Measurements from ENCODE around the gene EFHD2.

Gene EFHD2

DNA sequence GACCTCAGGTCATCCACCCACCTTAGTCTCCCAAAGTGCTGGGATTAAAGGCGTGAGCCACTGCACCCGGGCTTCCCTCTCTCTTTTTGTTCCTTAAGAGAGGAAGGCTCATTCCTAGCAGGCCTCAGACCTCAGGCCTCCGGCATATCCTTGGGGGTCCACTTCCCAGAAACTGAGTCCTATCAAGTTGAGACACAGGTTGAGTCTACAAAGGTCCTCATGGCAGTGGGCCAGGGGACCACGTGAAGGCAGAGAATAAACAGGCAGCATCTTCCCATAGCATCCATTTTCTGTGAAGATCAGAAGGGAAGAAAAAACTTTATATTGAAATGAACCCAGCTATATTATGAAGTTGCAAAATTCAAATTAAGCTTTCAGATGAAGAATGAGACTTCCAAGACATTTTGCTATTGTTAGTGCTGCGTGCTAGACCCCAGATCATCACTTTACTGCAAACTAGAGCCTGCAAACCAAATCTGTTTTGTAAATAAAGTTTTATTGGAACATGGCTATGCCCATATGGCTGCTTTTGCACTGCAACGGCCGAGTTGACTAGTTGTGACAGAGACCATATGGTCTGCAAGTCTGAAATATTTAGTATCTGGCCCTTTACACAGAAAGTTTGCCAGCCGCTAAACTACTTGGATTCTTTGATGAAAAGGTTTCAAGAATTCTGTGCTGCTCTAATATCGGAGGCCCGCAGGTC is 43.3 kb downstream of the EFHD2 start:
- Histone ChIP-seq H3K4me2 (ENCODE audit: low read depth, low read length, poor library complexity, severe bottlenecking) (no peak overlapping the region), H4K20me1 (ENCODE audit: low read depth, low read length) (no peaks in the 10 kb centered on the region), H3K27ac (ENCODE audit: low read depth, low read length) (no peak overlapping the region), H3K36me3 (ENCODE audit: low read length) (no peaks in the 10 kb centered on the region), H3K9me3 (ENCODE audit: insufficient read depth, low read length) (no peaks in the 10 kb centered on the region), H2AFZ (ENCODE audit: low read depth, low read length, severe bottlenecking) (no peak overlapping the region), H3K9me2 (replicated peaks; ENCODE audit: insufficient read depth, low read length) (no peaks in the 10 kb centered on the region), H3K9ac (ENCODE audit: low read length) (no peak overlapping the region), H3K4me3 (ENCODE audit: insufficient read depth, low read length, poor library complexity, severe bottlenecking) (no peak overlapping the region), H3F3A (ENCODE audit: insufficient read depth) (no peaks in the 10 kb centered on the region), H3K27me3 (ENCODE audit: low read length) (no peaks in the 10 kb centered on the region), H3K79me2 (ENCODE audit: insufficient read depth, low read length) (no peaks in the 10 kb centered on the region)
- no peak for TF ChIP-seq EZH2phosphoT487 (conservative IDR thresholded peaks at IDR 0.05; ENCODE audit: low read length)
- TF ChIP-seq, protein P1, sequence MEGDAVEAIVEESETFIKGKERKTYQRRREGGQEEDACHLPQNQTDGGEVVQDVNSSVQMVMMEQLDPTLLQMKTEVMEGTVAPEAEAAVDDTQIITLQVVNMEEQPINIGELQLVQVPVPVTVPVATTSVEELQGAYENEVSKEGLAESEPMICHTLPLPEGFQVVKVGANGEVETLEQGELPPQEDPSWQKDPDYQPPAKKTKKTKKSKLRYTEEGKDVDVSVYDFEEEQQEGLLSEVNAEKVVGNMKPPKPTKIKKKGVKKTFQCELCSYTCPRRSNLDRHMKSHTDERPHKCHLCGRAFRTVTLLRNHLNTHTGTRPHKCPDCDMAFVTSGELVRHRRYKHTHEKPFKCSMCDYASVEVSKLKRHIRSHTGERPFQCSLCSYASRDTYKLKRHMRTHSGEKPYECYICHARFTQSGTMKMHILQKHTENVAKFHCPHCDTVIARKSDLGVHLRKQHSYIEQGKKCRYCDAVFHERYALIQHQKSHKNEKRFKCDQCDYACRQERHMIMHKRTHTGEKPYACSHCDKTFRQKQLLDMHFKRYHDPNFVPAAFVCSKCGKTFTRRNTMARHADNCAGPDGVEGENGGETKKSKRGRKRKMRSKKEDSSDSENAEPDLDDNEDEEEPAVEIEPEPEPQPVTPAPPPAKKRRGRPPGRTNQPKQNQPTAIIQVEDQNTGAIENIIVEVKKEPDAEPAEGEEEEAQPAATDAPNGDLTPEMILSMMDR (IDR thresholded peaks at IDR 0.05; ENCODE audit: insufficient read depth, low read length, poor library complexity, severe bottlenecking): no peak

DNA sequence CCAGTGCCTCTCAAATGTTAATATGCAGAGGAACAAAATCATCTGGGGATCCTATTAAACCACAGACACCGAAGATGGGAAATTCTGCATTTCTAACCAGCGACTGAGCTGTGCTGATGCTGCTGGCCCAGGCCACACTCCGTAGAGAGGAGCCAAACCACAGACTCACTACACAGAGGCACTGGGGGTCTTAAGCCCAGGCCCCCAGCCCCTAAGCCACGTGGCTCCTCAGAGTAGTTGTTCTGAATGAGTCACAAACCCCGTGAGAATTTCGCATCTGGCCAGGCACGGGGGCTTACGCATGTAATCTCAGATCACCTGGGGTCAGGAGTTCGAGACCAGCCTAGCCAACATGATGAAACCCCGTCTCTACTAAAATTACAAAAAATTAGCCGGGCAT is 44.0 kb downstream of the EFHD2 start:
- Histone ChIP-seq H3F3A (ENCODE audit: insufficient read depth) (no peaks in the 10 kb centered on the region), H3K9ac (ENCODE audit: low read length) (no peak overlapping the region), H3K79me2 (ENCODE audit: insufficient read depth, low read length) (no peaks in the 10 kb centered on the region), H3K4me3 (ENCODE audit: insufficient read depth, low read length, poor library complexity, severe bottlenecking) (no peak overlapping the region), H3K9me3 (ENCODE audit: insufficient read depth, low read length) (no peaks in the 10 kb centered on the region), H3K4me2 (ENCODE audit: low read depth, low read length, poor library complexity, severe bottlenecking) (no peak overlapping the region), H2AFZ (ENCODE audit: low read depth, low read length, severe bottlenecking) (no peak overlapping the region), H3K36me3 (ENCODE audit: low read length) (no peaks in the 10 kb centered on the region), H4K20me1 (ENCODE audit: low read depth, low read length) (no peaks in the 10 kb centered on the region), H3K9me2 (replicated peaks; ENCODE audit: insufficient read depth, low read length) (no peaks in the 10 kb centered on the region), H3K27me3 (ENCODE audit: low read length) (no peaks in the 10 kb centered on the region), H3K27ac (ENCODE audit: low read depth, low read length) (no peak overlapping the region)
- no peak for TF ChIP-seq EZH2phosphoT487 (conservative IDR thresholded peaks at IDR 0.05; ENCODE audit: low read length)
- TF ChIP-seq, protein P1 (IDR thresholded peaks at IDR 0.05; ENCODE audit: insufficient read depth, low read length, poor library complexity, severe bottlenecking): no peak

DNA sequence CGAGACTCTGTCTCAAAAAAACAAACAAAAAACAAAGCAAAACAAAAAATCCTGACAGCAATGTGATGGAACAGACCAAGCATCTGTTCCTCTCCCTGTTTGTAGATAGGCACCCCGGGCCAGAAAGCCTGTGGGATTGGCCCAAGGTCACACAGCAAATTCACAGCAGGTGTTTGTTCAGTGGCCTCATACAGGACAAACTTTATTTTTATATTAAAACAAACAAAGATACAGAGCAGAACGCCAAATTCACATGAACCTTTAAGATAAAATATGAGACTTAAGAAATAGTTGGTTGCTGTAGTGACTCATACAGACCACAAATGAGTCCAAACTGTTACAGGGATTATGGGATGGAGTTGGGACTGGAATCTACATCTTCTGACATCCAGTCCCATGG is 44.6 kb downstream of the EFHD2 start:
- Histone ChIP-seq H3K27ac (ENCODE audit: low read depth, low read length) (no peak overlapping the region), H2AFZ (ENCODE audit: low read depth, low read length, severe bottlenecking) (no peak overlapping the region), H3F3A (ENCODE audit: insufficient read depth) (no peaks in the 10 kb centered on the region), H3K9me2 (replicated peaks; ENCODE audit: insufficient read depth, low read length) (no peaks in the 10 kb centered on the region), H3K9ac (ENCODE audit: low read length) (no peak overlapping the region), H3K79me2 (ENCODE audit: insufficient read depth, low read length) (no peaks in the 10 kb centered on the region), H3K4me3 (ENCODE audit: insufficient read depth, low read length, poor library complexity, severe bottlenecking) (no peak overlapping the region), H4K20me1 (ENCODE audit: low read depth, low read length) (no peaks in the 10 kb centered on the region), H3K9me3 (ENCODE audit: insufficient read depth, low read length) (no peaks in the 10 kb centered on the region), H3K36me3 (ENCODE audit: low read length) (no peaks in the 10 kb centered on the region), H3K4me2 (ENCODE audit: low read depth, low read length, poor library complexity, severe bottlenecking) (no peak overlapping the region), H3K27me3 (ENCODE audit: low read length) (no peaks in the 10 kb centered on the region)
- TF ChIP-seq EZH2phosphoT487 (conservative IDR thresholded peaks at IDR 0.05; ENCODE audit: low read length): no peak
- TF ChIP-seq, protein P1 (IDR thresholded peaks at IDR 0.05; ENCODE audit: insufficient read depth, low read length, poor library complexity, severe bottlenecking): no peak
